ENCODE results near the gene OTUB2. TPM values are rescaled to one million over a fixed set of nuclear protein-coding genes. Genes with fewer than 3 reads are reported as not detected.

The OTUB2 gene
- total RNA-seq, 1 donor from 2014 or later: 1.7 TPM

DNA sequence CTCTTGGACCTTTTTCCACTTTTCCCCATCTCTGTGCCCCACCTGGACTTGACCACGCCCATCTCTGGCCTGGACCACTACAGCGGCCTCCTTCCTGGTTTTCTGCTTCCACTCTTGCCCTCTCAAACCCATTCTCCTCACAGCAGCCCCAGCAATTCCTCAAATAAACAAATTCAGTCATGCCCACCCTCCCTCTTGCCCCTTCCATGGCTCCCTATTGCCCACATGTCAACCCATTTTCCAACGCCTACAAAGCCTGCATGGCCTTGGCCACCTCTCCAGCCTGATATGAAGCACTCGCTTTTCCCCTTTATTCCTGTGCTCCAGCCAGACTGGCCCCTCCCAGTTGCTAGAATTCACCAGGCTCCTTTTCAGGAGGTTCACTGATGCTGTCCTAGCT lies 5.9 kb upstream of the OTUB2 start:
- H3K27ac ChIP-seq: no peak overlapping the region
- intact Hi-C loops (cut with DNase I): no loop called here

DNA sequence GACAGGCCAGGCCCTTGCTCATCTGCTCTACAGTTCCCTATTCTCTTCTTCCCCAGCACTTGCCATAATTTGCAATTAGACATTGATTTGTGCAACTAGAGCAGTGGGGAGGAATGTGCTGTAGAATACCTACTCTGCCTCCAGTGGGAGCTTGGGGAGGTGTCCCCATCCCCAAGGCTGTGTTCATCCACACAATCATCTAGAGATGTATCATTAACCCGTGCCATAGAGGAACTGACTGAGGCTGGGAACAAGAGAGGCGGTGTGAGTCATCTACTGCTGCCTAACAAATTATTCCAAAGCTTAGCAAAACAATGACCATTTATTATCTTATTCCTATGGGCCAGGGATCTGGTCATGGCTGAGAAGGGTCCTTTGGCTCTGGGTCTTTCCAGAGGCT lies 5.1 kb upstream of the OTUB2 start:
- Histone ChIP-seq H3K4me3 (no peak overlapping the region), H3K4me1 (no peaks in the 10 kb centered on the region), H3K36me3 (no peaks in the 10 kb centered on the region), H3K27ac (no peak overlapping the region), H3K9me3 (no peaks in the 10 kb centered on the region), H3K27me3 (no peaks in the 10 kb centered on the region)
- intact Hi-C loops (cut with DNase I): no loop called here
- no peak for DNase-seq (ENCODE audit: extremely low spot score in 2 of 2)
- TF ChIP-seq POLR2A (IDR thresholded peaks at IDR 0.05): no peak
- TF ChIP-seq POLR2AphosphoS5 (IDR thresholded peaks at IDR 0.05; ENCODE audit: insufficient read depth in 1 of 2, low read depth in 1 of 2): no peak
- TF ChIP-seq, protein P1, sequence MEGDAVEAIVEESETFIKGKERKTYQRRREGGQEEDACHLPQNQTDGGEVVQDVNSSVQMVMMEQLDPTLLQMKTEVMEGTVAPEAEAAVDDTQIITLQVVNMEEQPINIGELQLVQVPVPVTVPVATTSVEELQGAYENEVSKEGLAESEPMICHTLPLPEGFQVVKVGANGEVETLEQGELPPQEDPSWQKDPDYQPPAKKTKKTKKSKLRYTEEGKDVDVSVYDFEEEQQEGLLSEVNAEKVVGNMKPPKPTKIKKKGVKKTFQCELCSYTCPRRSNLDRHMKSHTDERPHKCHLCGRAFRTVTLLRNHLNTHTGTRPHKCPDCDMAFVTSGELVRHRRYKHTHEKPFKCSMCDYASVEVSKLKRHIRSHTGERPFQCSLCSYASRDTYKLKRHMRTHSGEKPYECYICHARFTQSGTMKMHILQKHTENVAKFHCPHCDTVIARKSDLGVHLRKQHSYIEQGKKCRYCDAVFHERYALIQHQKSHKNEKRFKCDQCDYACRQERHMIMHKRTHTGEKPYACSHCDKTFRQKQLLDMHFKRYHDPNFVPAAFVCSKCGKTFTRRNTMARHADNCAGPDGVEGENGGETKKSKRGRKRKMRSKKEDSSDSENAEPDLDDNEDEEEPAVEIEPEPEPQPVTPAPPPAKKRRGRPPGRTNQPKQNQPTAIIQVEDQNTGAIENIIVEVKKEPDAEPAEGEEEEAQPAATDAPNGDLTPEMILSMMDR (IDR thresholded peaks at IDR 0.05): no peak

More for the DNA sequence above, 5.9 kb upstream of the OTUB2 start:
- no peak for DNase-seq (ENCODE audit: extremely low spot score in 2 of 2)
- TF ChIP-seq POLR2A (IDR thresholded peaks at IDR 0.05) (no peak), POLR2AphosphoS5 (IDR thresholded peaks at IDR 0.05; ENCODE audit: insufficient read depth in 1 of 2, low read depth in 1 of 2) (no peak)
- TF ChIP-seq, protein P1 (IDR thresholded peaks at IDR 0.05): no peak
- H3K36me3 ChIP-seq: no peaks in the 10 kb centered on the region
- H3K9me3 ChIP-seq: no peaks in the 10 kb centered on the region
- no peaks in the 10 kb centered on the region for H3K27me3 ChIP-seq
- H3K4me1 ChIP-seq: no peaks in the 10 kb centered on the region
- no peak overlapping the region for H3K4me3 ChIP-seq

DNA sequence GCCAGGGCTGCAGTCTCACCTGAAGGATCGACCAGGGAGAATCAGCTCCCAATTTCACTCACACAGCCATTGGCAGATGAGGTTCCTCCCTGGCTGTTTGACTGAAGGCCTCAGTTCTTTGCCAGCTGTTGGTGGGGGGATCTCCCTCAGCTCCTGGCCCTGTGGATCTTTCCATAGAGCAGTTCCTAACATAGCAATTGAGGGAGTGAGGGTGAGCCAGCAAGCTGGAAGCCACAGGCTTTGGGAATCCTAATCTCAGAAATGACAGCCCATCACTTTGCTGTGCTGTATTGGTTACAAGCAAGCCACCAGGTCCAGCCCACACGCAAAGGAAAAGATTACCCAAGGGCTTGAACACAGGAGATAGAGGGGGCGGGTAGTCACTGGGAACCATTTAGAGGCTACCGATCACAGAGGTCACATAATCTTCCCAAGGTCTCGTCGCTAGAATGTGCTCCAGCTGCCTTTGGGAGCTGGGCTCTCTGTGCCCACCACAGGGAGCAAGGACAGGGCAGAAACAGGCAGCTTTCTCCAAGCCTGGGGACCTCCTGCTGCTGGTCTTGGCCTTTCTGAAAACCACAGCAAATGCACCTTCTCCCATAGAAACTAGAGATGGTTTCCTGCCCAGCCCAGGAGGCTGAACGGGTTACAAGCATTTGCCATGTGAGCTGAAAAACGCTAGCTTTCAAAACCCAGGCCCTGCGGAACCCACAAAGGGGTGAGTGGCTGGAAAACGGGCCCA lies 4.6 kb upstream of the OTUB2 start:
- TF ChIP-seq, protein P1 (IDR thresholded peaks at IDR 0.05): no peak
- TF ChIP-seq POLR2AphosphoS5 (IDR thresholded peaks at IDR 0.05; ENCODE audit: insufficient read depth in 1 of 2, low read depth in 1 of 2) (no peak), POLR2A (IDR thresholded peaks at IDR 0.05) (no peak)

DNA sequence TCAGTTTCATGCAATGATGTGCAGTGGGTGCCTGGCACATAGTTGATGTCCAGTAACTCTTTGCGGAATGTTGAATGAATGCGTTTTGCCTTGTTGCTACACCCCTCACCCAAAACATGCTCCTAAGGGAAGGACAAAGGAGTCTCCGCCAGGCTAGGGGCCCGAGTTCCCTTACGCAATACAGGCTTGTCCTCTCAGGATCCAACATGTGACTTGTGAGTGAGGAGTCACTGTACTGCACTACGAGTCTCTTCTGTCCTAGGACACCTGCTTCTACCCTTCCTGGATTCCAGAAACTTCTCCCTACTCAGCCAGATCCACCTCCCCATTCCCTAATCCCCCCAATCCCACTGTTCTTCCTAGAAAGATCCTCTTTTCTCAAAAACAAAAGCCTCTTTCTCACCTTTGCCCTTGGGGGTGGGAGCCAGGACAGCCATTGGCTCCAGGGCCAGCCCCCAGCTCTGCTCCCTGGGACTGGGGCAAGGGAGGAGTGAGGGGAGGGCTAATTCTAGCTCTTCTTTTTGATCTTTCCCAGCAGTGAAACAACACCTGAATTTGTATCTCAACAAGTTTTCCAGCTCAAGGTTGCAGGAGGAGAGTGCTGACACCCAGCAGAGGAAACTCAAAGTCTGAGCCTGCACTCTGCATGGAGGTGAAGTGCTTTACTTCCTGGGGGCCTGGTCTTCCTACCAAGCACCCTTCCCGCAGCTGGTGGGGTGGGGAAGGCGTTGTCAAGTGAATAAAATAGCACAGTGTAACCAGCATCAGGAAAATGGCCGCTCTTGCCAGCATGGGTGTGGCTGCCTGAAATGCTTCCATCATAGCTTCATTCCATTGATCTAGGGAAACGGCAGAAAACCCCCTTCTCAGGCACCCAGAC lies 3.4 kb upstream of the OTUB2 start:
- Histone ChIP-seq H3K36me3 (no peaks in the 10 kb centered on the region), H3K27ac (no peak overlapping the region), H3K27me3 (no peaks in the 10 kb centered on the region), H3K4me3 (no peak overlapping the region), H3K4me1 (peaks cover 11% of the 10 kb centered on the region), H3K9me3 (no peaks in the 10 kb centered on the region)
- no peak for DNase-seq (ENCODE audit: extremely low spot score in 2 of 2)
- intact Hi-C loops (cut with DNase I): no loop called here
- no peak for TF ChIP-seq POLR2A (IDR thresholded peaks at IDR 0.05)
- TF ChIP-seq, protein P1 (IDR thresholded peaks at IDR 0.05): no peak
- TF ChIP-seq POLR2AphosphoS5 (IDR thresholded peaks at IDR 0.05; ENCODE audit: insufficient read depth in 1 of 2, low read depth in 1 of 2): no peak

More for the DNA sequence above, 4.6 kb upstream of the OTUB2 start:
- Histone ChIP-seq H3K4me1 (peaks cover 3% of the 10 kb centered on the region), H3K27me3 (no peaks in the 10 kb centered on the region), H3K9me3 (no peaks in the 10 kb centered on the region), H3K27ac (no peak overlapping the region), H3K36me3 (no peaks in the 10 kb centered on the region), H3K4me3 (no peak overlapping the region)
- DNase-seq (ENCODE audit: extremely low spot score in 2 of 2): no peak
- intact Hi-C loops (cut with DNase I): no loop called here

All from vagina (tissue), 2 donors.